HG03135 (cell line): ENCODE results near the gene MEI4.
"Not testable (repeated sequence)": the region's sequence is repeated elsewhere in the genome, so short reads cannot be mapped to it uniquely, and the experiment has no call there.

Source experiments
- ATAC-seq: cut with Tn5 transposase; IDR thresholded peaks from one replicate; pipeline ENCODE4 v1.9.1; 2021; ENCODE audit warnings: mild to moderate bottlenecking, moderate library complexity; ENCODE audit not compliant: unreplicated experiment

The MEI4 gene

GRCh38 chr6:77678048-77678447 lies 25.2 kb downstream of the MEI4 start:
- ATAC-seq, result no peak

- ATAC-seq, result no peak
Observed at GRCh38 chr6:77683515-77683914, 30.7 kb downstream of the MEI4 start.

GRCh38 chr6:77686931-77687330 lies 34.1 kb downstream of the MEI4 start:
- ATAC-seq, result no peak

GRCh38 chr6:77688649-77689048 lies 35.8 kb downstream of the MEI4 start:
- no peak for ATAC-seq

- not testable (repeated sequence) for ATAC-seq
Observed at GRCh38 chr6:77700095-77700494, 47.3 kb downstream of the MEI4 start.

GRCh38 chr6:77707603-77708002 lies 54.8 kb downstream of the MEI4 start:
- ATAC-seq, result no peak

- no peak for ATAC-seq
Observed at GRCh38 chr6:77715588-77715987, 62.7 kb downstream of the MEI4 start.

GRCh38 chr6:77716311-77716710 lies 63.5 kb downstream of the MEI4 start:
- no peak for ATAC-seq

GRCh38 chr6:77736010-77736409 lies 83.2 kb downstream of the MEI4 start:
- ATAC-seq, result not testable (repeated sequence)

- ATAC-seq, result no peak
Observed at GRCh38 chr6:77740380-77740779, 87.5 kb downstream of the MEI4 start.

GRCh38 chr6:77752156-77752555 lies 99.3 kb downstream of the MEI4 start:
- ATAC-seq, result not testable (repeated sequence)

GRCh38 chr6:77762386-77762785 lies 109.5 kb downstream of the MEI4 start:
- no peak for ATAC-seq

GRCh38 chr6:77763124-77763523 lies 110.3 kb downstream of the MEI4 start:
- no peak for ATAC-seq

- no peak for ATAC-seq
Observed at GRCh38 chr6:77764364-77764763, 111.5 kb downstream of the MEI4 start.

GRCh38 chr6:77773157-77773822 lies 120.5 kb downstream of the MEI4 start:
- no peak for ATAC-seq

- no peak for ATAC-seq
Observed at GRCh38 chr6:77774457-77774856, 121.6 kb downstream of the MEI4 start.

GRCh38 chr6:77776441-77776840 lies 123.6 kb downstream of the MEI4 start:
- ATAC-seq, result no peak

GRCh38 chr6:77778527-77778926 lies 125.7 kb downstream of the MEI4 start:
- no peak for ATAC-seq

GRCh38 chr6:77786935-77787629 lies 134.2 kb downstream of the MEI4 start:
- ATAC-seq, result no peak

GRCh38 chr6:77796824-77797809 lies 144.3 kb downstream of the MEI4 start:
- no peak for ATAC-seq

- ATAC-seq, result no peak
Observed at GRCh38 chr6:77812304-77812703, 159.5 kb downstream of the MEI4 start.
